HG03196 (cell line): ENCODE data around the gene KCNAB2.
"Not testable (repeated sequence)": the region's sequence is repeated elsewhere in the genome, so short reads cannot be mapped to it uniquely, and the experiment has no call there.

Source experiments
- ATAC-seq: cut with Tn5 transposase; IDR thresholded peaks from one replicate; pipeline ENCODE4 v1.9.1; 2021; ENCODE audit not compliant: unreplicated experiment

The KCNAB2 gene

DNA sequence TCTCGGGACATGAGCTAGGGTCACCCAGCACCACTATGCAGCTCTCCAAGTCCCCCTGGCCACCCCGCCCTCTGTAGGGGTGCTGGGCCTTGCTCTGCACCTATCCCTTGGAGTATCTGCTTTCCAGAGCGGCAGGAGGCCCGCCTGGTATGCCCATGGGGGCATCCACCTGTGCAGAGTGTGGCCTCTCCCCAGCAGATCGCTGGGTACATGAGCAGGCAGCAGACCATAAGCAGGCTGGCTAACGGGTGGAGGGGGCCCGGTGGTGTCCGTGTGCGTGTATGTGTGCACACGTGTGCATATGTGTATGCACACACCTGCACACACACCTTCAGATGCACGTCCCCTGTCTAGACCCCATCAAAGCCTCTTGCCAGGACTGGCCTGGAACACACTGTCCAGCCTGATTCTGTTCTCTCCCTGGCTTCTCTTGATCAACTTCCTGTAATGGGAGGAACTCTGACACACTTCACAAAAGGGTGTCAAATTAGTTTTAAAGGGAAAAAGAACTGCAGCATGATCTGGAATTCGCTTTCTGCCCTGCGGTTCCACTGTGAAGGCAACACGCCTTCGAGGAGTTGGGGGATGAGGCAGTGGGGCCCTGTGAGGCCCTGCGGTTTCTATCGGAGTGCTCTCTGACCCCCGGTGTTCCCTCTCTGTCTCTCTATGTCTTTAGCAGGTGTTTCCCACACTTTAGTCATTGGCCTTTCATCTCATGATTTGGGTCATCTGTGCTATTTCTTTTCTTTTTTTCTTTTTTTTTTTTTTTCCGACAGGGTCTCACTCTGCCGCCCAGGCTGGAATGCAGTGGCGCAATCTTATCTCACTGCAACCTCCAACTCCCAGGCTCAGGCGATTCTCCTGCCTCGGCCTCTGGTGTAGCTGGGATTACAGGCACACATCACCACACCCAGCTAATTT is 36.3 kb upstream of the KCNAB2 start:
- ATAC-seq: no peak

DNA sequence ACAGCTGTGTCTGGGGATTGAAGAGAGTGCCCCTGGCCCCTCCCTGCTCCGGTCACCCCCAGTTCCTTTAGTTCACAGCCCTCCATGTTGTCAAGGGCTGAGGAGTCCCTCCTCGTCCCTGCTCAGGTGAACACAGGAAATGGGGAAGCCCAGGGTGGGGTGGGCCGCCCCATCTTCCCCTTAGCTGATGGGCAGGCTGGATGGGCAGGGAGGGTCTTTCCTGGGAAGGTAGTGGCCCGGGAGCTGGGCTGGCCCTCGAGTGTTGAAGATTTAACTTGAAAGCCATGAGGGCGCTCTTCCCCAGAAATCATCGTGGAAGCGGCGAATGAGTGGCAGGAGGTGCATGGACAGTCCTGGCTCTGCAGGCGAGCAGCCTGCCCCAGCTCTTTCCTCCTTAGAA is 35.1 kb upstream of the KCNAB2 start:
- no peak for ATAC-seq

DNA sequence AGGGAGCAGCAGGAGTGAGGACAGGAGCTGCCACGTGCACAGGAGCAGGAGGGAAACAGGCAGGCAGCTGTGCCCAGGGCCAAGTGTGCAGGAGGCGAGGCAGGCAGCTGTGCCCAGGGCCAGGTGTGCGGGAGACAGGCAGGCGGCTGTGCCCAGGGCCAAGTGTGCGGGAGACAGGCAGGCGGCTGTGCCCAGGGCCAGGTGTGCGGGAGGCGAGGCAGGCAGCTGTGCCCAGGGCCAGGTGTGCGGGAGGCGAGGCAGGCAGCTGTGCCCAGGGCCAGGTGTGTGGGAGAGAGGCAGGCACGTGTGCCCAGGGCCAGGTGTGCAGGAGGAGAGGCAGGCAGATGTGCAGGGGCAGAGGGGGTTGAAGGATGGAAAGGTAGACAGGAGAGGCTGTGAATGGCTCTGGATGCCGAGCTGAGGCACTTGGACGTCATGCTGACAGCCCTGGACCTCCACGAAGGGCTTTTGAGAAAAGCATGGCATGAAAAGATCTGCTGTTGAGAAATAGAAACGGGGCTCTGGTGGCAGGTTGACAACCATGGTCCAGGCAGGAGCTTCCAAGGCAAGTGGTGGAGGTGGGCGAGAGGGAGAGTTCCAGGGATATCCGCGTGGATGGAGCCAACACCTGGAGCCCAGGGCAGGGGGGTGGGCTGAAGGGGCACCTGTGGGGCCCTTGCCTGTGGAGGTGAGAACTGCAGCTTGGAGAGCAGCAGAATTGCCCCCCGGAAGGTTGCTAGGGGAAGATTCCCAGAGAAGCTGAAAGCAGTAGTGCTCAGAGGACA is 34.3 kb upstream of the KCNAB2 start:
- no peak for ATAC-seq

DNA sequence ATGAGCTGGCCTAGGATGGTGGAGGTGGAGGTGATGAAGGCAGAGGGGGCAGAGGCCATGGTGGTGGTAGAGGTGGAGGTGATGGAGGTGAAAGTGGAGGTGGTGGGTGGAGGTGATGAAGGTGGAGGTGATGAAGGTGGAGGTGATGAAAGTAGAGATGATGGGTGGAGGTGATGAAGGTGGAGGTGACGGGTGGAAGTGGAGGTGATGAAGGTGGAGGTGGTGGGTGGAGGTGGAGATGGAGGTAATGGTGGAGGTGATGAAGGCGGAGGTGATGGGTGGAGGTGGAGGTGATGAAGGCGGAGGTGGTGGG is 33.8 kb upstream of the KCNAB2 start:
- ATAC-seq: no peak

DNA sequence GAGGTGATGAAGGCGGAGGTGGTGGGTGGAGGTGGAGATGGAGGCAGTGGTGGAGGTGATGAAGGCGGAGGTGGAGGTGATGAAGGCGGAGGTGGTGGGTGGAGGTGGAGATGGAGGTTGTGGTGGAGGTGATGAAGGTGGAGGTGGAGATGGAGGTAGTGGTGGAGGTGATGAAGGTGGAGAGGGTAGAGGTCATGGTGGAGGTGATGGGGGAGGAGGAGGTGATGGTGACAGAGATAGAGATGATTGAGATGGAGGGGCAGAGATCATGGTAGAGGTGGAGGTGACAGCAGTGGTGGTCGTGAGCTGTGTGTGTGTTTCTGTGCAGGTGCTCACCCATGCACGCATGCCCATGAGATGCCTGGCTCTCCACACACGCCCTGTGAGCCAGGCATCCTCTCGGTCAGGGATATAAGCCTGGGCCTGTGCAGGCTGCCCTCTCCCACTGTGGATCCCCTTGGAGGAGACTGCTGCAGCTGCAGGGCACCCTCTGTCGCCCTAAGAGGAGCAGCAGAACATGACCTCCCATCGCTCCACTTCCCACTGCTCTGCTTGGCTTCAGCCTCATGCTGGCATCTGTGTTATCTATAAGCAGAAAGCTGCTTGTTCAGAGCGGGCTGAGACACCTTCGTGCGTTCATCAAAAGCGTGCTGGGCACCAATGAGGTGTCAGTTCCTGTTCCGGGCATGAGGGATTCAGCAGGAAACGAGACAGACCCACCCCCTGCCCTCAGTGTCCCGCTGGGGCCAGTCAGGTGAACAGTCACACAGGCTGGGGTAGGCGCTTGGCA is 33.0 kb upstream of the KCNAB2 start:
- no peak for ATAC-seq

DNA sequence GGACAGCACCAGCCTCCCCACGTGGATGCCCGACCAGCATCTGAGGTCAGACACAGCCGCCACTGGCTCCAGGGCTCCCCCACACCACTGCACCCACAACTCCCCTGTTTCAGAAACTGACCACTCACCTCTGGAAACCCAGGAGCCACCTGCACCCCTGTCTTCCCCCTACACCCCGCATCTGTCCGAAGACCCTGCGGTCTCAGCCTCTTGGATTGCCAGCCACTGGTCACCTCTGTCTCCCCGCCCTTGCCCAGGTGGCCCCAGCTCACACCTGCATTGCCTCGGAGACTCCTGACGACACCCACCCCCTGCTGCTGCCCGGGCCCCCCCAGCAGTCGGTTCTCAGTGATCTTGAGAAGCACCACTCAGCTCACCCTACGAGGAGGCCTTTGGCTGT is 32.2 kb upstream of the KCNAB2 start:
- ATAC-seq: no peak

DNA sequence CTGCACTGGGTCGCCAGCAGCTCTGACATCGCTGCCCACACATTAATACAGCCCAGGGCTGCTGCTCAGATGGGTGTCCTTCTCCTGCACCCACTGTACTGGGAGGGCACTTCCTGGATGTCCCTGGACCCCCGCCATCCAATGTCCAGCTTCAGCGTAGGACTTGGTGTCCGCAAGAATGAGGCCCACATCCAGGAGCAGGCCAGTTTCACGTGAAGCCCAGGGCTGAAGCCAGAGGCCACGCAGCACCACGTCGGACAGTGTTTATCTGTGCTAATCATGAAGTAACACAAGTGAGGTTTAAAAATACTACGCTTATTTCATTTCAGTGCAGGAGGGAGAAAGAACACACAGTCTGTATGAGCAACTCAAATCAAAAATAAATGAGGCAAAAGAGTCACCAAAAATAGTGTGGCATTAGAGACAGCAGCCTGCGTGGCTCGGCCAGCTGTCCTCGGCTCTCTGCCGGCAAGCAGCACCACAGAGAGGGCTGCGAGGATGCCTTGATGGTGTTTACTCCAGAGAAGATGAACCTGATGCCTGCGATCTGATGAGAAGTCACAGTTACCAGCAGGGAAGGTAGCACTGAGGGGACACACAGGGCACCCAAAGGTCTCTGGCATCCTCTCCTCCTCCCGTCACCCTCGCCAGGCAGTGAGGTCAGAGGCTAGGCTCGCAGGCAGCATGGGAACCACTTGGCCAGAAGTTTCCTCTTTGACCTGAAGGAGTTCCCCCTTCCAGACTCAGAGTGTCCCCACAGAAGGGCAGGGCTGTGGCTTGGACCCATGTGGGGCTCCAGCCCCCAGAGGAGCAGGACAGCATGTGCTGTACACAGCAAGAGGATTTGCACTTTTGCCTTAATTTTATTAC is 31.3 kb upstream of the KCNAB2 start:
- ATAC-seq: no peak

DNA sequence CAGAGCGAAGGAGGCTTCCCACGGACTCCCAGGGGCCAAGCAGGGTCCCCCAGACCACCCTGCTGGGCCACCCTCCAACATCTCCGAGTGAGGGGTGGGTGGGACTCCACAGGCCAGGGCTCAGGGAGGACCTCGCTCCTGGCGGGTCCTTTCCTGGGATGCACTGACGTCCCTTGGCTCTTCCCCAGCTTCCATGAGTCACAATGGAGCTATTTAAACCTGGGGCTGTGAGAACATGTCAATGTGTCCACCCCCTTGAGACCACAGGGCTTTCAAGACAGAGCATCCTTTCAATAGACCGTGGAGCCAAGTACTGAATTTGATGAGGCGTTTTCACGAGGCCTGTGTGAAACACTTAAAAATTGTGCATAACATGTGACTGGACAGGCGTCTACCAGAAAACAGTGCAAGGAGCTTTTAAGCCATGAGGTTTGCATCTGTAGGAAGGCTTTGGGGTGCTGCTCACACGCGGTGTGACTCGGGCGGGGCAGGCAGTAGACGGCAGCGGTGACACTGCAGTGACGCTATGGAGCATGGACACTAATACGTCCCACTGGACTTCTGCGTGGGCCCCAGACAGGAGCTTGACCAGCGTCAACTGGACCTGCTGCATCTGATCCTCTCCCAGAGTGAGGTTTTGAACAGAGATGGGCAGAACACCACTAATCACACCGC is 29.4 kb upstream of the KCNAB2 start:
- no peak for ATAC-seq

DNA sequence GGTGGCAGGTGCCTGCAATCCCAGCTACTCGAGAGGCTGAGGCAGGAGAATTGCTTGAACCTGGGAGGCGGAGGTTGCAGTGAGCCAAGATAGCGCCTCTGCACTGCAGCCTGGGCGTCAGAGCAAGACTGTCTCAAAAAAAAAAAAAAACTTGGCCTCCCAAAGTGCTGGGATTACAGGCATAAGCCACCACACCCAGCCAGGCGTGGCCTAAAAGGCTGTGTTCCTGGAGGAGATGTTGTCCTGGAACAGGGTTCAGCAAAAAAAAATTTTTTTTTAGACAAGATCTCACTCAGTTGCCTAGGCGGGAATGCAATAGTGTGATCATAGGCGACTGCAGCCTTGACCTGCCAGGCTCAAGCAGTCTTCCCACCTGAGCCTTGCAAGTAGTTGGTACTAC is 28.0 kb upstream of the KCNAB2 start:
- not testable (repeated sequence) for ATAC-seq

DNA sequence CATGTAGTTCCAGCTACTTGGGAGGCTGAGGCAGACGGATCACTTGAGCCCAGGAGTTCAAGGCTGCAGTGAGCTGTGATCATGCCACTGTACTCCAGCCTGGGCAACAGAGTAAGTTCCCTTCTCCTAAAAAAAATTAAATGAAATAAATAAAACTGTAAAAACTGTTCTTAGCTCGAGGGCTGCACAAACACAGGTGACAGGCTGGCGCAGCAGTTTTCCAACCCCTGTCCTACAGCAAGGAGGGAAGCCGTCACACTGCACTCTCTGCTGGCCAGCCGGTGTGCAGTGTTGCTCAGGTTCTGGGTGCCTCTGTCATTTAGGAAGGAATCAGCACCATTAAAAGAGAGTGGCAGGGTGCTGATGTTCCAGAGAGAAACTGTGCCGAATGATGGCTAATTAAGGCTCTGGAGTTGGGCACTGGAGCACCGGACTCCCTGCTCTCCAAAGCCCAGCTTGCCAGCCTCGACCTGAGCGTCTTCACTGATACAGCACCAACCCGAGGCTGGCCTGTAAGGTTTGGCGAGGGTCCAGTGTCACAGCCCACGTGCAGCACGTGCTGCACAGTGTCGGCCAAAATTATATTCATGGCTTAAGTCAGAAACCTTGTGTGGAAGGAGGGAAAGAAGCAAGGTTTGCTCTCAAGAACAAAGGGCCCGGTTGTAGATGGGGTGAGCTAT is 26.4 kb upstream of the KCNAB2 start:
- no peak for ATAC-seq

DNA sequence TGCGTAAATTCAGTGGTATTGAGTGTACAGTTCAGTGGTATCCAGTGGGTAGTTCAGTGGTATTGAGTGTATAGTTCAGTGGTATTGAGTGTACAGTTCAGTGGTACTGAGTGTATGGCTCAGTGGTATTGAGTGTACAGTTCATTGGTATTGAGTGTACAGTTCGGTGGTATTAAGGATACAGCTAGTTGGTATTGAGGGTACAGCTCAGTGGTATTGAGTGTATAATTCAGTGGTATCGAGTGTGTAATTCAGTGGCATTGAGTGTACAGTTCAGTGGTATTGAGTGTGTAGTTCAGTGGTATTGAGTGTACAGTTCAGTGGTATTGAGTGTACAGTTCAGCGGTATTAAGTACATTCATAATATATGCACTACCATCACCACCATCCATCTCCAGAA is 23.5 kb upstream of the KCNAB2 start:
- no peak for ATAC-seq

DNA sequence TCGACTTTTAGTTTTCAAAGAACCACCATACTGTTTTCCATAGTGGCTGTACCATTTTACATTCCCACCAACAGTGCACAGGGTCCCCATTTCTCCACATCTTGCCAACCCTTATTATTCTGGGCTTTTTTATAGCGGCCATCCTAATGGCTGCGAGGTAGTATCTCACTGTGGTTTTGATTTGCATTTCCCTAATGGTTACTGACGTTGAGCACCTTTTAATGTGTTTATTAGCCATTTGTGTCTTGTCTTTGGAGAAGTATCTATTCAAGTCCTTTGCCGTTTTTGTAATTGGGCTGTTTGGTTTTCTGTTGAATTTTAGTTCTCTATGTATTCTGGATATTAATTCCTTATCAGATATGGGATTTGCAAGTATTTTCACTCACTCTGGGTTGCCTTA is 22.3 kb upstream of the KCNAB2 start:
- no peak for ATAC-seq

DNA sequence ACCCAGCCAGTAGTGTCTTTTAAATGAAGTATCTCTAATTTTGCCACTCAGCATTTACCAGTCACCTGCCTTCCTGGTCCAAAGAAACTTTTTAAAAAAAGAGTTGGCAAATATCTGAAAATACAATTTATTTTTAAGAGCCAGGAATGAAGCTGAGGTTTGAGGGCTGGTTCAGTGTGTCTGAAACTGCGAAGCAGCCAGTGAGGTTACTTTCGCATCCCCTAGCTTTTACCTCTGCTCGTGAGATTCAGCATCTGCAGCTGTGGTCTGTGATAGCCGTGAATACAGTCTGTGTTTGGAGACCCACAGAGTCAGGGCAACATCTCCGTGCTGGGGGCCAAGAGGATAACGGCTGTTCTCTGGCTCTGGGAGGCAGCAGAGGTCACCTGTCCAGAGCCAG is 21.3 kb upstream of the KCNAB2 start:
- ATAC-seq: no peak

DNA sequence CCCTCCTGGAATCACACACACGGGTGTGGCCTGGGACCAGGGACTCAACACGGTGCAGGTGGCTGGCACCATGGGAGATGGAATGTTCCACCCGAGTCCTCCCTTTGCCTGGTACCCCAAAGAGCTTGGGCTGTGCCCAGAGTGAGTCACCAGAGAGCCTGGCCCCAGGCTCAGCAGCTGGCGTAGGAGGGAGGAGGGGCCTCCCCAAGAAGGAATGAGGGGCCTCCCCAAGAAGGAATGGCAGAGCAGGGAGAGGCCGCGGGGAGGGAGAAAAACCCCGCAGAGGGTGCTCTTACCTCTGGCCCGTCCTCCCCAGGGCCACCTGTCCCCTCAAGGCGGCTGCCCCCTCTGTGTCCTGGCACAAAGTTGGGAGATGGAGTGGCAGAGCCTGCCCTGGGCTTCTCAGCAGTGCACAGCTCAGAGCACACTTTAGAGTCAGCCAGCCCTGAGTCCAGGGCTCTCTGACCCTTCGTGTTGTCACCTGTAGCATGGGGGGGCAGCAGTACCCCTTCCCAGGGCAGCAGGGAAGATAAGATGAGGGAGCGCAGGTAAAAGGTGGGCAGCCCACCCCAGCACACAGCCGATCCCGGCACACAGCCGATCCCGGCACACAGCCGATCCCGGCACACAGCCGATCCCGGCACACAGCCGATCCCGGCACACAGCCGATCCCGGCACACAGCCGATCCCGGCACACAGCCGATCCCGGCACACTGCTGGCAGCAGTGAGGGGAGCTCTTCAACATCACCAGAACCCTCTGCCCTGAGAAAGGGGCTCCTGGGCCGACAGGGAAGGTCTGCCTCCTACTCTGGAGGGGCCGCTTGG is 20.2 kb upstream of the KCNAB2 start:
- no peak for ATAC-seq

DNA sequence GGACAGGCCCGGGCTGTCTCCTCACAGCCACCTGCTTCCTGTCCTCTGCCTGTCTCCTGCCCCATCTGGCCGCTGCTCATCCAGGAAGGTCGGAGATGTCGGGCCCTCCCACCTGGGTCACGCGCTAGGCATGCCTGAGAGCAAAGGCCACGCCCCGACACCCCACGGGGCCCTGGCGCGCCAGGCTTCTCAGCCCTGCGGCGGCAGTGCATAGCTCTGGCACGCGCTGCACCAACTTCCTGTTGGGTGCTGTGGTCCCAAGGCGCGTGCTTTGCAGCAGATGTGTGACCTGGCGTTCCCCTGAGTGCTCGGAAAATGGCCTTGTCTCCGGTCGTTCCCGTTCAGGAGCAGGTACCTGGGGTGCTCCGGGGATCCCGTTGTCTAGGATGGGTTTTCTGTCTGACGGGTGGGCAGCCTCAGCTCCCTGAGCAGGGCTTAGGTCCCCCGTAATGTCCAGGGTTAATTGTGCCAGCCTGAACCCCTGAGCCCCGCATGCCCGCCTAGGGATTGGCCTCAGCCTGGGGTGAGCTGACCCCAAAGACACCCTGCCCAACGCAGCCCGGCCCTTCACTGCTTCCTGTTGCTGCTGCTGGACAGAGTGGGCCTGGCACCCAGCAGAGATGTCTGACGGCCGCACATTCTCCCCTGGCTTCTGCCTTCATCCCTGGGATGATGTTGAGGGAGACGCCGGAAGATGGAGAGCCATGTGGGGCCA is 19.4 kb upstream of the KCNAB2 start:
- ATAC-seq: peak; percentile 83

DNA sequence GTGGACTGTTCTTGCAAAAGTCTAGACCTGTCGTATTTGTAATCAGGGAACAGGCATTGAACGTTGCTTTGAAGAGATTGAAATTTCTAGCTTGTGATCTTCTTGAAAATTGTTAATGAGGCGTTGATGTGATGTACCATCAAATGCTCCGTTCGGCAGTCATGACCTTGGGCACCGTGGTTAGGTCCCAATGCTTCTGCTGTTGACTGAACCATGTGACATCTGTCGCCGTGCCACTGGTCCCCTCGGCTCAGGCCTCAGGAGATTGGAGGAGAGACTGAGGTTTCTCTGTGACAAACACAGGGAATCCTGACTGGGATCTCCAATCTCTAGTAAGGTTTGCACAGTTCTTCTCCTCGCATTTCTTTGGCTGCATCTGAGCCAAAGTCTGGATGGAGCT is 18.1 kb upstream of the KCNAB2 start:
- no peak for ATAC-seq

DNA sequence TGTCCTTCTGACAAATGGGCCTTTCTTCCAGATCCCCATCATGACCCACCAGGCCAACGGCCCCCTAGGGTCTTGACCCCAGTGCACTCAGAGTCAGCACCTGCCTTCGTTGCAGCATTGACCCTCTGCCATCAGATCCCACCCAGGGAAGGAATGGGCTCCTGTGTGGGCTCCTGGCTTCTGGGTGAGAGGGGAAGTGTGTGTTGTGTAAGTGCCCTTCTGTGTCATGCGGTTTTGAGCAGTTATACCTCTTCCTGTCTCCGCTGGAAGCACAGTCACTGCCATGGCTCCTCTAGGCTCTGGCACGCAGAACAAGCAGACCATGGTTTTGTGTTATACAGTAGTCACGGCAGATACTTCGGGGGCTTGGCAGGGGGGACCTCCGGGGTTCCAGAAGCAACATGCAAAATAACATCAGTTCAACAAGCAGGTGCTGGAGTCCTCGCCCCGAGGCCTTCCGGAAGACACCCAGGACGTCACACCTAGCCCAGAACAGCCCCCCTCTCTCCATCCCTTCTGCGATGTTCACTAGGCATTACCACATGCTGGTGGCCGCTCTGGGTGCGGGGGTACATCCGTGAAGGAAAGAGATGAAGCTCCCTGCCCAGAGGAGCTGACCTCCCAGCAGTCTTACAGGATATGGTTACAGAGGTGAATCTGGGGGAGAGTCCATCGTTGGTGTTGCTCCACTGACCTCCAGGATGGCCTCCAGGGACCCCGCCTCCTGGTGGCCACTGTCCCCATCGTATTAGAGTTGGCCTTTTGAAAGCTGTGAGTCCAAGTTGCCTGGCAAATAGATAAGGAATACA is 17.4 kb upstream of the KCNAB2 start:
- peak; percentile 24 for ATAC-seq
